Body of pancreas (tissue), 4 donors: Measurements from ENCODE around the gene ROCK2.

Source experiments
- POLR2A ChIP-seq, 3 donors: fragments of 450-650 bp; IDR thresholded peaks; one replicate each; pipeline ENCODE4 v1.6.1; 2016; ENCODE audit warnings: antibody characterized with exemption in 3 of 3, mild to moderate bottlenecking in 2 of 3
- TF ChIP-seq, protein P1 (sequence below), 7 experiments: fragments of 450-650 bp in 4 of 7; fragments of 200-600 bp in 3 of 7; sonication (generic) in 3 of 7; IDR thresholded peaks; one replicate each; pipeline ENCODE4 v1.5.1; 2016 to 2019; ENCODE audit warnings: antibody characterized with exemption in 7 of 7

DNA sequence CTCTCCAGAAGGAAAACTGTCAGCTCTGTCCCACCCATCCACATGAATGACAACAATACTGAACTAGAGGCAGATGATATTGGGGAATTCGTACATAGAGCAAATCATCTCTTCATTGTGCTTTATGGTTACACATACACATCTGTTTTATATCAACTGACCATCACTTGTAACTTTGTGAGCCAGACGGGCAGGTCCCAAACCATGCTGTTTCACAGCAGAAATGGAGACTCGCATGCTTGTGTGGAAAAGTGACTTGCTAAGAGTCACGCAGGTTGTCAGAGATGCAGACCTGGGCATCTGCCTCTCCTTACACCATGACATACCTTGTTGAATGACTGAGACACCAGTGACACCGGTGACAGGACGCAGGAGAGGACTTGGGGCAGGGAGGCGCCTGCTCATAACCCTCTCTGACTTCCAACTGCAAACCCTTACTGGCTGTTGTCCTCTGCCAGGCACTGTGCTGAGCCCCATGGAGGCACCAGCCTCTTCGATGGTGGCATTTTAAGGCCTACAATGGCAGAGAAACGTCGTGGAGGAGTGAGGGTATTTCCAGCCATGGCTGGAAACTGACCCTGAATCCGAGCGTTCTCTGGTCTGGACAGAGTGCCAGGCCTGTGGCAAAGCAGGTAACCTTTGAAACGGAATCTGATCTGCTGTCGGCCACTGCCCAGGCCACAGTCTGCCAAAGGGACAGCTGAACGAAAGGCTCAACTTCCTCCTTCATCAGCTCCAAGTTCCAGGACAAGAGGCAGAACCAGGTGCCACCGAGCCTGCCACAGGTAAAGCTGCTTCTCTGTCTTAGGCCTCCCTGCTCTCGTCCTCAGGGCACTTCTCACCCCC, 26.9 kb upstream of the ROCK2 start:
- TF ChIP-seq, protein P1, sequence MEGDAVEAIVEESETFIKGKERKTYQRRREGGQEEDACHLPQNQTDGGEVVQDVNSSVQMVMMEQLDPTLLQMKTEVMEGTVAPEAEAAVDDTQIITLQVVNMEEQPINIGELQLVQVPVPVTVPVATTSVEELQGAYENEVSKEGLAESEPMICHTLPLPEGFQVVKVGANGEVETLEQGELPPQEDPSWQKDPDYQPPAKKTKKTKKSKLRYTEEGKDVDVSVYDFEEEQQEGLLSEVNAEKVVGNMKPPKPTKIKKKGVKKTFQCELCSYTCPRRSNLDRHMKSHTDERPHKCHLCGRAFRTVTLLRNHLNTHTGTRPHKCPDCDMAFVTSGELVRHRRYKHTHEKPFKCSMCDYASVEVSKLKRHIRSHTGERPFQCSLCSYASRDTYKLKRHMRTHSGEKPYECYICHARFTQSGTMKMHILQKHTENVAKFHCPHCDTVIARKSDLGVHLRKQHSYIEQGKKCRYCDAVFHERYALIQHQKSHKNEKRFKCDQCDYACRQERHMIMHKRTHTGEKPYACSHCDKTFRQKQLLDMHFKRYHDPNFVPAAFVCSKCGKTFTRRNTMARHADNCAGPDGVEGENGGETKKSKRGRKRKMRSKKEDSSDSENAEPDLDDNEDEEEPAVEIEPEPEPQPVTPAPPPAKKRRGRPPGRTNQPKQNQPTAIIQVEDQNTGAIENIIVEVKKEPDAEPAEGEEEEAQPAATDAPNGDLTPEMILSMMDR (IDR thresholded peaks at IDR 0.05), result no peak
- TF ChIP-seq POLR2A (IDR thresholded peaks at IDR 0.05), result no peak
